Duodenal mucosa (tissue), 2 donors: ENCODE data around the gene GSG1L2.

Experiments used
- H3K27ac ChIP-seq: one replicate; pipeline ENCODE4 v1.7.0; 2013; ENCODE audit warnings: low read depth, low read length
- H3K27me3 ChIP-seq, 2 donors: one replicate each; pipeline ENCODE4 v1.7.0; 2013; ENCODE audit warnings: low read length in 2 of 2, control low read depth in 1 of 2; ENCODE audit not compliant: insufficient read depth in 2 of 2, control insufficient read depth in 1 of 2
- H3K36me3 ChIP-seq, 2 donors: one replicate each; pipeline ENCODE4 v1.7.0; 2013; ENCODE audit warnings: low read length in 2 of 2, control low read depth in 1 of 2; ENCODE audit not compliant: insufficient read depth in 2 of 2, control insufficient read depth in 1 of 2
- H3K4me1 ChIP-seq, 2 donors: one replicate each; pipeline ENCODE4 v1.7.0; 2013; ENCODE audit warnings: low read length in 2 of 2, control low read depth in 1 of 2; ENCODE audit not compliant: insufficient read depth in 2 of 2, control insufficient read depth in 1 of 2
- H3K4me3 ChIP-seq, 2 donors: one replicate each; pipeline ENCODE4 v1.7.0; 2013; ENCODE audit warnings: low read length in 2 of 2, low read depth in 1 of 2
- H3K9ac ChIP-seq, 2 donors: one replicate each; pipeline ENCODE4 v1.7.0; 2013; ENCODE audit warnings: low read length in 2 of 2, low read depth in 1 of 2
- H3K9me3 ChIP-seq, 2 donors: one replicate each; pipeline ENCODE4 v1.7.0; 2013; ENCODE audit warnings: low read length in 2 of 2, control low read depth in 1 of 2; ENCODE audit not compliant: control insufficient read depth in 1 of 2

The GSG1L2 gene

GRCh38 chr17:9825641-9826150 lies 3.8 kb upstream of the GSG1L2 start, which contains the start of gene GLP2R:
TSS of gene GLP2R (plus strand) at chr17:9825924. CDS start at chr17:9826064, 140 bp downstream.
- Histone ChIP-seq H3K4me3 (peak within 1 kb of the TSS; percentile 24 to 43), H3K9me3 (no peaks in the 10 kb centered on the region), H3K36me3 (no peaks in the 10 kb centered on the region)

DNA sequence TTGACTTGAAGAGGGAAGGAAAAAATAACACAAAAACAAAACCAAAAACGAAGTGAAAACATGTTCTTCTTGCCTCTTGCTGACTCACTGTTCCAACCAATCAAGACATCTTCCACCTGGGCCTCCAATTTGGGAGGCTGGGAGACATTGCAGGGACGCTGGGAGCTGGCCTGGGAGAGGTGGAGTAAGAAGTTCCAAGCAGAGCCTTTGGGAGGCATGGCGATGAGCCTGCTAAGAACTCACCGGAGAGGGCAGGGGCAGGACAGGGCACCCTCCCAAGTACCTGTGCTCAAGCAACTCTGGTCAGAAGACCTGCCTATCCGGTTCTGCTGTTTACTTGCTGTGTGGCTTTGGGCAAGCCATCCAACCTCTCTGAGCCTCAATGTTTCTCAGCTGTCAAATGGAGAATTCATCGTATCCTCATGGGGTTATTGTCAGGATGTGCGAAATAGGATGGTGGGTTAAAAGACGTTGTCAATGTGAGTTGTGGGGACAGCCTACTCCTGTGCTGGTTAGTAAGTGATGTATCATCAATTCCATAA lies 3.0 kb upstream of the GSG1L2 start:
- Histone ChIP-seq H3K36me3 (no peaks in the 10 kb centered on the region), H3K4me1 (no peaks in the 10 kb centered on the region), H3K9me3 (no peaks in the 10 kb centered on the region), H3K9ac (no peak overlapping the region), H3K27me3 (no peaks in the 10 kb centered on the region), H3K27ac (no peak overlapping the region), H3K4me3 (no peak overlapping the region)

More at GRCh38 chr17:9825641-9826150, 3.8 kb upstream of the GSG1L2 start, which contains the start of gene GLP2R:
- no peak within 1 kb of the TSS for H3K27ac ChIP-seq
- no peaks in the 10 kb centered on the region for H3K4me1 ChIP-seq
- H3K27me3 ChIP-seq, result no peaks in the 10 kb centered on the region
- no peak within 1 kb of the TSS for H3K9ac ChIP-seq

GRCh38 chr17:9824094-9824493 lies 2.2 kb upstream of the GSG1L2 start:
- Histone ChIP-seq H3K4me1 (no peaks in the 10 kb centered on the region), H3K9ac (no peak overlapping the region), H3K27ac (no peak overlapping the region), H3K4me3 (no peak overlapping the region), H3K27me3 (no peaks in the 10 kb centered on the region), H3K9me3 (no peaks in the 10 kb centered on the region), H3K36me3 (no peaks in the 10 kb centered on the region)

GRCh38 chr17:9820448-9820847 lies 1.4 kb downstream of the GSG1L2 start:
- no peak overlapping the region for H3K4me3 ChIP-seq
- H3K27me3 ChIP-seq, result no peaks in the 10 kb centered on the region
- no peaks in the 10 kb centered on the region for H3K36me3 ChIP-seq
- H3K27ac ChIP-seq, result no peak overlapping the region
- no peak overlapping the region for H3K9ac ChIP-seq
- no peaks in the 10 kb centered on the region for H3K9me3 ChIP-seq
- no peaks in the 10 kb centered on the region for H3K4me1 ChIP-seq

DNA sequence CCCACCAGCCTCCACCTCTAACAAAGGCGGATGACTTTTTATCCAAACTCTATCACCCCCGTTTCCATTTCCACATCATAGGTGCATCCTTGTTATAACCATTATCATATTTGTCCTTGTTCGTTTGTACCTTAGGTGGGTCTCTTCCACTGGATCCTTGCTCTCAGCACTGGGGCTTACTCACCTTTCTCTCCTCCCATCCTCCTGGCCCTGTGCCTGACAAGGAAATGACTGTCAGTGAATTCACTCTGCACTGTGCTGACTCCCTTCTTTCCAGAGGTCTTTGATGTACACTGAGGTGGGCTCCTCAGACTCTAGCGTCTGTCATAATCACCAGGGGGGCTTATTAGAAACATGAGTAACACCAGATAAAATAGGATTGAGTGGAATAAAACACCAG lies 3.1 kb downstream of the GSG1L2 start:
- Histone ChIP-seq H3K4me1 (no peaks in the 10 kb centered on the region), H3K27ac (no peak overlapping the region), H3K9me3 (no peaks in the 10 kb centered on the region), H3K27me3 (no peaks in the 10 kb centered on the region), H3K4me3 (no peak overlapping the region), H3K9ac (no peak overlapping the region), H3K36me3 (no peaks in the 10 kb centered on the region)

GRCh38 chr17:9817086-9817485 lies 4.8 kb downstream of the GSG1L2 start:
- H3K9ac ChIP-seq, result no peak overlapping the region
- H3K4me3 ChIP-seq, result no peak overlapping the region
- H3K27ac ChIP-seq, result no peak overlapping the region
- H3K36me3 ChIP-seq, result no peaks in the 10 kb centered on the region
- H3K4me1 ChIP-seq, result no peaks in the 10 kb centered on the region
- no peaks in the 10 kb centered on the region for H3K9me3 ChIP-seq
- H3K27me3 ChIP-seq, result no peaks in the 10 kb centered on the region

GRCh38 chr17:9816472-9816871 lies 5.4 kb downstream of the GSG1L2 start:
- no peaks in the 10 kb centered on the region for H3K27me3 ChIP-seq
- H3K9ac ChIP-seq, result no peak overlapping the region
- H3K9me3 ChIP-seq, result no peaks in the 10 kb centered on the region
- no peaks in the 10 kb centered on the region for H3K36me3 ChIP-seq
- H3K4me3 ChIP-seq, result no peak overlapping the region
- H3K27ac ChIP-seq, result no peak overlapping the region
- H3K4me1 ChIP-seq, result no peaks in the 10 kb centered on the region

DNA sequence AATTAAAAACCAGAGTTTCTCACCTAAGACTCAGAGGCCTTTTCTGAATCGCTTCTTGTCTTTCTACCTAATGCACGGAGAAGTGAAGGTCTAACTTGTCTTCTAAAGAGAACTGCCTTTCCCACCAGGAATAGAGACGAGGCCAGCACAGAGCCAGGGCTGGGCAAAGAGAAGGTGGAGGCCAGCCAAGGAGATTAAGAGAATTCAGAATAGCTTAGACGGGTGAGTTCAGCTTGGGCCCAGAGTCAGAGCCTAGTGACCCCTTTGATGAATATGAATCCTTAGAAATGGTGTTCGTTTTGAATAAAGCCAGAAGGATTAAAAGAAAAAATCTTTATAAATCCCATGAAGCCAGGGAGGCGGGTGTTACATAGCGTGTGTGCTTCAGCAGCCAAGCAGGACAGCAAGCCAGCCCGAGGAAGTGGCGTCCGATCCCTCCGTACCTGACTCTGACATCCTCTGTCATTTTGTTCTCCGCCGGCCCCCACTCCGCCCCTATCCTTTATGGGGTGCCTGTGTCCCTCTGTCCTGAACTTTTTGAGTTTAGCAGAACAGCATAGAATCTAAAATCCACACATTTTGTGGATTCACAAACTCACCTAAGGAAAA lies 7.4 kb downstream of the GSG1L2 start:
- H3K4me1 ChIP-seq, result no peaks in the 10 kb centered on the region
- no peak overlapping the region for H3K9ac ChIP-seq
- H3K27me3 ChIP-seq, result no peaks in the 10 kb centered on the region
- H3K27ac ChIP-seq, result no peak overlapping the region
- no peak overlapping the region for H3K4me3 ChIP-seq
- no peaks in the 10 kb centered on the region for H3K36me3 ChIP-seq
- H3K9me3 ChIP-seq, result no peaks in the 10 kb centered on the region

DNA sequence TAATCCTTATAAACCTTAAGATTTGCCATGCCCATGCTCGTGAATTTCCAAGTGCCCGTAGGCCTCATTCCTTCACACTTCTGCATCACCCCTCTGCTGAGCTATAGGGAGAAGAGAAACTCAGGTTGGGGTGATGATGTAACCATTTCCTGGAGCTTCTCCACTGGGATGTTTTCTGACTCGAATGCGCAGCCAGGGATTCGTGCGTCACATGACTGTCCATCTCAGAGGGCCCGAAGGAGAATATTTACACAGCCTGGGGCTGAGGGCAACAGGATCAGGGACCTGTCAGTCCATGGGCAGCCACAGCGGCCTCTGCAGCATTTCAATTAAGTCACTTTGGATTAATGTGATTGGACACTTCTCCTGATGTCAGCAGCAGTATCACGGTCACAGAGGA lies 8.7 kb downstream of the GSG1L2 start:
- H3K4me3 ChIP-seq, result no peak overlapping the region
- H3K27me3 ChIP-seq, result no peaks in the 10 kb centered on the region
- no peaks in the 10 kb centered on the region for H3K4me1 ChIP-seq
- H3K9ac ChIP-seq, result no peak overlapping the region
- H3K27ac ChIP-seq, result no peak overlapping the region
- H3K9me3 ChIP-seq, result no peaks in the 10 kb centered on the region
- no peaks in the 10 kb centered on the region for H3K36me3 ChIP-seq

GRCh38 chr17:9811537-9811936 lies 10.3 kb downstream of the GSG1L2 start:
- Histone ChIP-seq H3K27me3 (no peaks in the 10 kb centered on the region), H3K9ac (no peak overlapping the region), H3K4me1 (no peaks in the 10 kb centered on the region), H3K36me3 (no peaks in the 10 kb centered on the region), H3K9me3 (no peaks in the 10 kb centered on the region), H3K27ac (no peak overlapping the region), H3K4me3 (no peak overlapping the region)
